HepG2 (cell line): ENCODE results near the gene IFIT3. TPM values are rescaled to one million over a fixed set of nuclear protein-coding genes. Genes with fewer than 3 reads are reported as not detected.

ENCODE experiments used
- ARID5B ChIP-seq: IDR thresholded peaks from 2 replicates; pipeline ENCODE4 v1.4.0; 2020; ENCODE audit warnings: mild to moderate bottlenecking, missing genetic modification reagents
- CBX1 ChIP-seq: IDR thresholded peaks from one replicate; pipeline ENCODE4 v1.6.1; 2016; ENCODE audit warnings: antibody characterized with exemption, low read depth
- CREB1 ChIP-seq, 2 experiments: fragments of 450-650 bp in 1 of 2; IDR thresholded peaks; 2 replicates each; pipeline ENCODE4 v1.6.1; 2016 to 2017; ENCODE audit warnings: control low read depth in 1 of 2, mild to moderate bottlenecking in 1 of 2, missing compliant biosample characterization in 1 of 2, missing genetic modification characterization in 1 of 2
- ELF3 ChIP-seq: IDR thresholded peaks from 2 replicates; pipeline ENCODE4 v1.6.1; 2016; ENCODE audit warnings: missing genetic modification reagents, missing compliant biosample characterization
- EP300 ChIP-seq, 3 experiments: sonication (generic) in 1 of 3; formaldehyde crosslinking in 1 of 3; IDR thresholded peaks; 2 replicates each; pipeline versions ENCODE4 v1.5.1 to v1.6.1; 2011 to 2020; ENCODE audit warnings: low read depth in 2 of 3, low read length in 2 of 3, borderline replicate concordance in 1 of 3, improper control_type of control experiment in 1 of 3, mild to moderate bottlenecking in 1 of 3, missing genetic modification reagents in 1 of 3, moderate library complexity in 1 of 3
- HCFC1 ChIP-seq: fragments of 150-350 bp; IDR thresholded peaks from 2 replicates; pipeline ENCODE4 v1.6.1; 2014; ENCODE audit warnings: low read depth, low read length
- HDAC2 ChIP-seq: sonication (generic); formaldehyde crosslinking; IDR thresholded peaks from 2 replicates; pipeline ENCODE4 v1.4.0; 2020; ENCODE audit warnings: missing genetic modification reagents
- HHEX ChIP-seq: IDR thresholded peaks from 2 replicates; pipeline ENCODE4 v1.6.1; 2016; ENCODE audit warnings: control low read depth
- ISX ChIP-seq: sonication (generic); formaldehyde crosslinking; conservative IDR thresholded peaks from 2 replicates; pipeline ENCODE4 v1.5.0; 2020; ENCODE audit warnings: missing genetic modification reagents
- JUND ChIP-seq: sonication (generic); formaldehyde crosslinking; IDR thresholded peaks from 2 replicates; pipeline ENCODE4 v1.8.0; 2022; ENCODE audit warnings: mild to moderate bottlenecking, missing genetic modification reagents
- MXD4 ChIP-seq: IDR thresholded peaks from 2 replicates; pipeline ENCODE4 v1.6.1; 2016; ENCODE audit warnings: mild to moderate bottlenecking, missing biosample characterization, missing genetic modification reagents
- NFYB ChIP-seq: sonication (generic); formaldehyde crosslinking; IDR thresholded peaks from 2 replicates; pipeline ENCODE4 v1.4.0; 2020; ENCODE audit warnings: missing genetic modification reagents
- NR2C2 ChIP-seq: sonication (generic); formaldehyde crosslinking; IDR thresholded peaks from 2 replicates; pipeline ENCODE4 v1.4.0; 2020; ENCODE audit warnings: missing genetic modification reagents, mild to moderate bottlenecking, moderate library complexity, borderline replicate concordance
- RERE ChIP-seq: IDR thresholded peaks from 2 replicates; pipeline ENCODE4 v1.6.1; 2016; ENCODE audit warnings: low read depth, missing genetic modification reagents, missing compliant biosample characterization
- RFX5 ChIP-seq: IDR thresholded peaks from 2 replicates; pipeline ENCODE4 v1.6.1; 2011; ENCODE audit warnings: low read depth, low read length, improper control_type of control experiment
- SOX13 ChIP-seq, 3 experiments: fragments of 450-650 bp in 1 of 3; sonication (generic) in 1 of 3; formaldehyde crosslinking in 1 of 3; IDR thresholded peaks in 2 of 3; conservative IDR thresholded peaks in 1 of 3; 2 replicates each; pipeline versions ENCODE4 v1.5.0 to v1.6.1; 2016 to 2020; ENCODE audit warnings: antibody characterized with exemption in 1 of 3, mild to moderate bottlenecking in 1 of 3, missing compliant biosample characterization in 1 of 3, missing genetic modification reagents in 1 of 3, moderate library complexity in 1 of 3
- TEAD3 ChIP-seq: optimal IDR thresholded peaks from 2 replicates; pipeline ENCODE3; 2016; ENCODE audit warnings: borderline replicate concordance
- TFE3 ChIP-seq: IDR thresholded peaks from 2 replicates; pipeline ENCODE4 v1.6.1; 2016
- polyA plus RNA-seq, 8 experiments: library from polyadenylated mRNA; depleted of rRNA in 3 of 8; stranded (reverse) in 7 of 8; unstranded in 1 of 8; fragments of >200 nt; fragmentation: Illumina TruSeq in 4 of 8; extraction: Trizol in 4 of 8; gene quantifications; 2 replicates each; pipeline versions ENCODE4 v1.2.1 to v1.2.3, GENCODE V29; 2011 to 2016; ENCODE audit warnings: low read depth in 4 of 8, missing spikeins in 1 of 8, mixed read lengths in 1 of 8; ENCODE audit not compliant: insufficient read depth in 1 of 8
- total RNA-seq, 5 experiments: library from RNA; depleted of rRNA; stranded (reverse); fragments of >200 nt; fragmentation: Illumina TruSeq; extraction: Trizol; gene quantifications; 2 replicates each; pipeline ENCODE4 v1.2.3, GENCODE V29; 2016; ENCODE audit warnings: low read depth in 1 of 5

Gene IFIT3
- total and polyA plus RNA-seq, 2 of the 13 experiments (the other 11 are each of a cell fraction or from before 2014, with no cell fraction given), result 0.48 to 3.1 TPM

- TF ChIP-seq NFYB (no peak), JUND (CRISPR knock-in tag) (peak; percentile 54; the same call in 1 of the 2 replicates), CREB1 (IDR thresholded peaks at IDR 0.05) (no peak), CREB1 (CRISPR knock-in tag; IDR thresholded peaks at IDR 0.05) (peak; percentile 54; the same call in 1 of the 2 replicates), CBX1 (no peak), ARID5B (CRISPR knock-in tag) (peak; percentile 76), EP300 (IDR thresholded peaks at IDR 0.05; ENCODE audit: low read depth in 2 of 2, low read length in 2 of 2) (peak in 1 of 2 experiments; percentile 53; a peak in 1 of 4 replicates), EP300 (CRISPR knock-in tag; IDR thresholded peaks at IDR 0.05; ENCODE audit: borderline replicate concordance) (no peak), MXD4 (CRISPR knock-in tag) (no peak), TFE3 (CRISPR knock-in tag) (peak; percentile 86), HHEX (CRISPR knock-in tag) (peak; percentile 66; the same call in 1 of the 2 replicates), RFX5 (no peak), TEAD3 (CRISPR knock-in tag) (peak; percentile 84), NR2C2 (no peak), SOX13 (IDR thresholded peaks at IDR 0.05) (no peak), SOX13 (CRISPR knock-in tag; conservative IDR thresholded peaks at IDR 0.05 in 1 of 2, IDR thresholded peaks at IDR 0.05 in 1 of 2) (0 out of 4 replicates have a peak, but pooled peaks of 1 of the 2 experiments have one; percentile 21), ISX (CRISPR knock-in tag) (no peak), HCFC1 (no peak), ELF3 (CRISPR knock-in tag) (peak; percentile 57; the same call in 1 of the 2 replicates), HDAC2 (peak; percentile 26; the same call in 1 of the 2 replicates), RERE (CRISPR knock-in tag) (0 out of 2 replicates have a peak, but pooled peaks have one; percentile 28)
These were observed 49.7 kb upstream of the IFIT3 start (continued) for GRCh38 chr10:89278034-89278535.
